Neural cell (in vitro differentiated cells): Measurements from ENCODE around the gene WIPF3. TPM values are rescaled to one million over a fixed set of nuclear protein-coding genes. Genes with fewer than 3 reads are reported as not detected.

Experiments
- H2AFZ ChIP-seq: fragments of 200-600, 300-800 bp; sonication (generic), shearing (Covaris generic); 2 replicates; pipeline ENCODE4 v1.6.0; 2014; ENCODE audit warnings: low read depth, mild to moderate bottlenecking, antibody characterized with exemption, low read length, moderate library complexity
- H3F3A ChIP-seq: fragments of 200-600 bp; shearing (Covaris generic); 2 replicates; pipeline ENCODE4 v1.6.1; 2016; ENCODE audit warnings: mild to moderate bottlenecking, moderate library complexity, mixed read lengths, antibody characterized with exemption, low read length; ENCODE audit not compliant: insufficient read depth, poor library complexity, severe bottlenecking
- H3K27ac ChIP-seq: fragments of 200-600, 300-800 bp; sonication (generic), shearing (Covaris generic); 2 replicates; pipeline ENCODE4 v1.5.1; 2014; ENCODE audit warnings: mild to moderate bottlenecking, low read length, moderate library complexity
- H3K27me3 ChIP-seq: fragments of 300-800, 200-600 bp; sonication (generic), shearing (Covaris generic); 2 replicates; pipeline ENCODE4 v1.6.0; 2014; ENCODE audit warnings: mild to moderate bottlenecking, low read depth, low read length, moderate library complexity; ENCODE audit not compliant: insufficient read depth
- H3K36me3 ChIP-seq: fragments of 300-800, 200-600 bp; sonication (generic), shearing (Covaris generic); 2 replicates; pipeline ENCODE4 v1.5.1; 2014; ENCODE audit warnings: mild to moderate bottlenecking, antibody characterized with exemption, low read length, moderate library complexity; ENCODE audit not compliant: insufficient read depth
- H3K4me2 ChIP-seq: fragments of 300-800, 200-600 bp; sonication (generic), shearing (Covaris generic); 2 replicates; pipeline ENCODE4 v1.6.0; 2014; ENCODE audit warnings: mild to moderate bottlenecking, low read length
- H3K4me3 ChIP-seq: fragments of 300-800, 200-600 bp; sonication (generic), shearing (Covaris generic); 2 replicates; pipeline ENCODE4 v1.5.1; 2014; ENCODE audit warnings: mild to moderate bottlenecking, low read length, moderate library complexity
- H3K79me2 ChIP-seq: fragments of 200-600 bp; shearing (Covaris generic); replicated peaks from 2 replicates; pipeline ENCODE4 v1.6.0; 2014; ENCODE audit warnings: mild to moderate bottlenecking, low read length, moderate library complexity; ENCODE audit not compliant: insufficient read depth
- H3K9ac ChIP-seq: fragments of 300-800, 200-600 bp; sonication (generic), shearing (Covaris generic); 2 replicates; pipeline ENCODE4 v1.6.1; 2016; ENCODE audit warnings: mild to moderate bottlenecking, low read length, mixed read lengths
- H3K9me2 ChIP-seq: fragments of 200-600 bp; shearing (Covaris generic); 2 replicates; pipeline ENCODE4 v1.6.1; 2016; ENCODE audit warnings: mild to moderate bottlenecking, low read length, mixed read lengths; ENCODE audit not compliant: insufficient read depth
- H3K9me3 ChIP-seq: fragments of 200-600, 300-800 bp; sonication (generic), shearing (Covaris generic); 2 replicates; pipeline ENCODE4 v1.6.1; 2016; ENCODE audit warnings: mild to moderate bottlenecking, mixed run types, low read length, moderate library complexity, mixed read lengths
- H4K20me1 ChIP-seq: fragments of 200-600 bp; shearing (Covaris generic); 2 replicates; pipeline ENCODE4 v1.6.1; 2016; ENCODE audit warnings: mild to moderate bottlenecking, mixed run types; ENCODE audit not compliant: insufficient read depth
- CTCF ChIP-seq: fragments of 450-650 bp; IDR thresholded peaks from 2 replicates; pipeline ENCODE4 v1.5.1; 2014; ENCODE audit warnings: antibody characterized with exemption, mild to moderate bottlenecking, moderate library complexity; ENCODE audit not compliant: poor library complexity, severe bottlenecking
- EP300 ChIP-seq: fragments of 450-650 bp; conservative IDR thresholded peaks from 2 replicates; pipeline ENCODE4 v1.6.1; 2014; ENCODE audit warnings: antibody characterized with exemption, mild to moderate bottlenecking, moderate library complexity; ENCODE audit not compliant: poor library complexity, severe bottlenecking
- EZH2 ChIP-seq: fragments of 200-600, 300-800 bp; shearing (Covaris generic), sonication (generic); IDR thresholded peaks from 2 replicates; pipeline ENCODE4 v1.6.1; 2014; ENCODE audit warnings: antibody characterized with exemption, low read length, borderline replicate concordance, mild to moderate bottlenecking; ENCODE audit not compliant: insufficient read depth, poor library complexity, severe bottlenecking
- MXI1 ChIP-seq: fragments of 450-650 bp; conservative IDR thresholded peaks from 2 replicates; pipeline ENCODE4 v1.6.1; 2014; ENCODE audit warnings: antibody characterized with exemption, mild to moderate bottlenecking; ENCODE audit not compliant: poor library complexity, severe bottlenecking
- POLR2AphosphoS5 ChIP-seq: IDR thresholded peaks from 2 replicates; pipeline ENCODE4 v1.6.1; 2012
- RAD21 ChIP-seq: fragments of 450-650 bp; conservative IDR thresholded peaks from 2 replicates; pipeline ENCODE4 v1.6.1; 2014; ENCODE audit warnings: antibody characterized with exemption, mild to moderate bottlenecking, moderate library complexity
- SMC3 ChIP-seq: fragments of 450-650 bp; conservative IDR thresholded peaks from 2 replicates; pipeline ENCODE4 v1.6.1; 2014; ENCODE audit warnings: antibody characterized with exemption, mild to moderate bottlenecking, moderate library complexity; ENCODE audit not compliant: poor library complexity
- TAF1 ChIP-seq: IDR thresholded peaks from 2 replicates; pipeline ENCODE4 v1.6.1; 2012; ENCODE audit warnings: low read depth
- polyA plus RNA-seq: library from polyadenylated mRNA; depleted of rRNA; stranded (reverse); fragments of >200 nt; gene quantifications from 2 replicates; pipeline ENCODE4 v1.2.3, GENCODE V29; 2014
- TF ChIP-seq, protein P1 (sequence below): IDR thresholded peaks from 2 replicates; pipeline ENCODE4 v1.6.1; 2012; ENCODE audit warnings: borderline replicate concordance

WIPF3 gene
- polyA plus RNA-seq, 1 donor from 2014 or later = 3.8 TPM

DNA sequence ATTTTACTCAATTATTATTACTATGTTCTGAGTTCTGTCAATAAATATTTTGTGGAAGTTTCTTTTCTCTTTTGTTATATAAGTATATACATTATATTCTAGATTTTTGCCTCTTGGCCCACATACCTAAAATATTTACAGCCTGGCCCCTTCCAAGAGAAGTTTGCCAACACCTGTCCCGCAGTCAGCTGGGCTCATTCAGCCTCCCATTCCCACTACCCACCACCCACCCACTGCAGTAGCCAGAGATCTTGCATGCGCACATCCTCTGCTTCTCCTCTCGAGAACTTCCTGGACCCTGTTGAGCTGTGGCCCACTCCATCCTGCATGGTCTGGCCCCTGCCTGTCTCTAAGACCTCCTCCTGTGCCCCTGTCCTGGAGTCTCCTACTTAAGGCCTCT lies 33.6 kb downstream of the WIPF3 start:
- H3K9ac ChIP-seq = no peak overlapping the region
- H3K4me2 ChIP-seq = no peak overlapping the region
- H3K9me3 ChIP-seq = no peaks in the 10 kb centered on the region

DNA sequence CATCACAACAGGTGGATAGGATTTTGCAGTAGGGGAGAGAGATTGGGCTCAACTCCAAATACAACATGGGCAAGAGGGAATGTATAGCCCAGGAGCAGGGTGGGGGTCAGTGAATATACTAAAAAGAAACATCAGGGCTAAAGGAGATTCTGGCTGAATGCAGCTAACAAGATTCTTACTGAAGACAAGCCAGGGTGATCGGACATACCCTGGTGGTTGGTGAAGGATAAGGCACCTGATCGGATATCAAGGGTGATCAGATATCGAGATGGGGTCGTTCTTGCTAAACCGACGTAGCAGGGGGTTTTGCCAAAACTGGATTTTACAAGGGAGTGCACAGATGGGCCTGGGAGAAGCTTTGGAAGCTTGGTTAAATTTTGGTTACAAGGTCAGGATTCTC lies 34.4 kb downstream of the WIPF3 start:
- H3K27ac ChIP-seq = no peak overlapping the region
- H4K20me1 ChIP-seq = no peaks in the 10 kb centered on the region
- no peaks in the 10 kb centered on the region for H3K27me3 ChIP-seq
- no peak overlapping the region for H3K4me2 ChIP-seq
- TF ChIP-seq RAD21 = no peak
- TF ChIP-seq CTCF = no peak
- no peak for TF ChIP-seq SMC3
- no peak for TF ChIP-seq TAF1
- TF ChIP-seq EZH2 = no peak
- no peak for TF ChIP-seq EP300
- TF ChIP-seq MXI1 = no peak
- no peak for TF ChIP-seq POLR2AphosphoS5
- TF ChIP-seq, protein P1, sequence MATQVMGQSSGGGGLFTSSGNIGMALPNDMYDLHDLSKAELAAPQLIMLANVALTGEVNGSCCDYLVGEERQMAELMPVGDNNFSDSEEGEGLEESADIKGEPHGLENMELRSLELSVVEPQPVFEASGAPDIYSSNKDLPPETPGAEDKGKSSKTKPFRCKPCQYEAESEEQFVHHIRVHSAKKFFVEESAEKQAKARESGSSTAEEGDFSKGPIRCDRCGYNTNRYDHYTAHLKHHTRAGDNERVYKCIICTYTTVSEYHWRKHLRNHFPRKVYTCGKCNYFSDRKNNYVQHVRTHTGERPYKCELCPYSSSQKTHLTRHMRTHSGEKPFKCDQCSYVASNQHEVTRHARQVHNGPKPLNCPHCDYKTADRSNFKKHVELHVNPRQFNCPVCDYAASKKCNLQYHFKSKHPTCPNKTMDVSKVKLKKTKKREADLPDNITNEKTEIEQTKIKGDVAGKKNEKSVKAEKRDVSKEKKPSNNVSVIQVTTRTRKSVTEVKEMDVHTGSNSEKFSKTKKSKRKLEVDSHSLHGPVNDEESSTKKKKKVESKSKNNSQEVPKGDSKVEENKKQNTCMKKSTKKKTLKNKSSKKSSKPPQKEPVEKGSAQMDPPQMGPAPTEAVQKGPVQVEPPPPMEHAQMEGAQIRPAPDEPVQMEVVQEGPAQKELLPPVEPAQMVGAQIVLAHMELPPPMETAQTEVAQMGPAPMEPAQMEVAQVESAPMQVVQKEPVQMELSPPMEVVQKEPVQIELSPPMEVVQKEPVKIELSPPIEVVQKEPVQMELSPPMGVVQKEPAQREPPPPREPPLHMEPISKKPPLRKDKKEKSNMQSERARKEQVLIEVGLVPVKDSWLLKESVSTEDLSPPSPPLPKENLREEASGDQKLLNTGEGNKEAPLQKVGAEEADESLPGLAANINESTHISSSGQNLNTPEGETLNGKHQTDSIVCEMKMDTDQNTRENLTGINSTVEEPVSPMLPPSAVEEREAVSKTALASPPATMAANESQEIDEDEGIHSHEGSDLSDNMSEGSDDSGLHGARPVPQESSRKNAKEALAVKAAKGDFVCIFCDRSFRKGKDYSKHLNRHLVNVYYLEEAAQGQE = no peak
- H3K36me3 ChIP-seq = no peaks in the 10 kb centered on the region
- H2AFZ ChIP-seq = no peak overlapping the region
- no peak overlapping the region for H3K9ac ChIP-seq
- no peak overlapping the region for H3K4me3 ChIP-seq
- no peaks in the 10 kb centered on the region for H3K9me3 ChIP-seq
- no peaks in the 10 kb centered on the region for H3K9me2 ChIP-seq
- no peaks in the 10 kb centered on the region for H3K79me2 ChIP-seq
- H3F3A ChIP-seq = peaks cover 16% of the 10 kb centered on the region

More for the DNA sequence above, 33.6 kb downstream of the WIPF3 start:
- Histone ChIP-seq H3K27me3 (no peaks in the 10 kb centered on the region), H4K20me1 (no peaks in the 10 kb centered on the region), H3F3A (peaks cover 15% of the 10 kb centered on the region), H3K9me2 (no peaks in the 10 kb centered on the region), H3K4me3 (no peak overlapping the region), H3K27ac (no peak overlapping the region), H2AFZ (no peak overlapping the region), H3K36me3 (no peaks in the 10 kb centered on the region), H3K79me2 (no peaks in the 10 kb centered on the region)
- TF ChIP-seq EZH2 (no peak), CTCF (no peak), POLR2AphosphoS5 (no peak), SMC3 (no peak), TAF1 (no peak), EP300 (no peak), RAD21 (no peak), MXI1 (no peak)
- TF ChIP-seq, protein P1 = no peak
